DND-41 (cell line): Measurements from ENCODE around the gene VAC14.

Experiments used
- ATAC-seq: fragments of 200-7000 bp; cut with Tn5 transposase; 3 replicates; pipeline ENCODE4 v1.9.1; 2021; ENCODE audit warnings: low read depth; ENCODE audit not compliant: insufficient read depth
- DNase-seq: peaks from one replicate; pipeline ENCODE4 v3.0.0-alpha.2; 2020
- H2AFZ ChIP-seq: 2 replicates; pipeline ENCODE4 v1.6.0; 2012; ENCODE audit warnings: low read depth, low read length
- H3K27ac ChIP-seq: 2 replicates; pipeline ENCODE4 v1.5.1; 2012; ENCODE audit warnings: low read length, inconsistent platforms
- H3K27me3 ChIP-seq: fragments of 200-600 bp; sonication (generic); 2 replicates; pipeline ENCODE4 v1.6.0; 2012; ENCODE audit warnings: low read length, mild to moderate bottlenecking, inconsistent platforms; ENCODE audit not compliant: insufficient read depth, poor library complexity
- H3K36me3 ChIP-seq: 2 replicates; pipeline ENCODE4 v1.5.1; 2012; ENCODE audit warnings: low read length, inconsistent platforms; ENCODE audit not compliant: insufficient read depth
- H3K4me1 ChIP-seq: 2 replicates; pipeline ENCODE4 v1.5.1; 2012; ENCODE audit warnings: mild to moderate bottlenecking, low read length; ENCODE audit not compliant: insufficient read depth
- H3K4me2 ChIP-seq: 2 replicates; pipeline ENCODE4 v1.6.0; 2012; ENCODE audit warnings: mild to moderate bottlenecking, moderate library complexity, low read length, inconsistent platforms; ENCODE audit not compliant: insufficient read depth
- H3K4me3 ChIP-seq, 2 experiments: fragments of 200-600 bp in 1 of 2; shearing (Covaris generic) in 1 of 2; 2 replicates each; pipeline ENCODE4 v1.5.1; 2012 to 2016; ENCODE audit warnings: inconsistent platforms in 2 of 2, low read length in 2 of 2, mild to moderate bottlenecking in 2 of 2, low read depth in 1 of 2, moderate library complexity in 1 of 2
- H3K79me2 ChIP-seq: 2 replicates; pipeline ENCODE4 v1.6.0; 2012; ENCODE audit warnings: low read length, inconsistent platforms; ENCODE audit not compliant: insufficient read depth
- H3K9ac ChIP-seq: 2 replicates; pipeline ENCODE4 v1.6.0; 2012; ENCODE audit warnings: low read depth, mild to moderate bottlenecking, inconsistent platforms, low read length, moderate library complexity
- H3K9me3 ChIP-seq: 2 replicates; pipeline ENCODE4 v1.5.1; 2012; ENCODE audit warnings: low read length, moderate library complexity, mild to moderate bottlenecking, inconsistent platforms; ENCODE audit not compliant: insufficient read depth, severe bottlenecking
- H4K20me1 ChIP-seq: 2 replicates; pipeline ENCODE4 v1.6.0; 2012; ENCODE audit warnings: low read length; ENCODE audit not compliant: insufficient read depth
- EZH2 ChIP-seq: IDR thresholded peaks from 3 replicates; pipeline ENCODE4 v1.6.1; 2012; ENCODE audit warnings: borderline replicate concordance, low read depth, mild to moderate bottlenecking, moderate library complexity, low read length, inconsistent platforms; ENCODE audit not compliant: severe bottlenecking
- TF ChIP-seq, protein P1 (sequence below): IDR thresholded peaks from 2 replicates; pipeline ENCODE4 v1.5.1; 2012; ENCODE audit warnings: borderline replicate concordance, low read length, moderate library complexity, mild to moderate bottlenecking; ENCODE audit not compliant: poor library complexity, severe bottlenecking; ENCODE audit errors: extremely low read depth

VAC14 gene

DNA sequence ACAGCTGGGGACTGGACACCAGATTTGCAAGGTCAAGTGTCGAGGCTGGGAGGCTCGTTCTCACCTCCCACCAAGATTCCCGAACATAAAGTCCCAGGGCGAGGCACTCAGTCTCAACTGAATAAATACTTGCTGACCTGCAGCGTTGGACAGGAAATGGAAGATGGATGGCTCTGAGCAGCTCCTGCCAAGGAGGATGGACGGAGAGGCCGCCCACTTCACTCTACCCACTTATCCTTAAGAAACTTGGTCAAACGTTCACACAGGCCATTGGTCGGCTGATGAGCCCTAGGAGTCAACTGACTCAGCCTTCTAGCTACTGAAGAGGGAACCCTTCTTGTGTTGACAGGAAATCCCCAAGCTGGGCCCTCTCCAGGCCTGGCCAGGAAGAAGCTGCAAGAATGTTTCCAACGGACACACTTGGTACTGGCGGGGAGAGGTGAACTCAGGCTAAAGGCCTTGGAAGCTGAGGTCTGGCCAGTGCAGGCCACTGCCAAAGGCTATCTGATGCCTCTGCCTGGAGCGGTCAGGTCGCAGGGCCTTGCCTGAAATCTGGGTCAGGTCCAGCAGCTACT lies 50.0 kb downstream of the VAC14 start:
- no peak for TF ChIP-seq EZH2
- TF ChIP-seq, protein P1, sequence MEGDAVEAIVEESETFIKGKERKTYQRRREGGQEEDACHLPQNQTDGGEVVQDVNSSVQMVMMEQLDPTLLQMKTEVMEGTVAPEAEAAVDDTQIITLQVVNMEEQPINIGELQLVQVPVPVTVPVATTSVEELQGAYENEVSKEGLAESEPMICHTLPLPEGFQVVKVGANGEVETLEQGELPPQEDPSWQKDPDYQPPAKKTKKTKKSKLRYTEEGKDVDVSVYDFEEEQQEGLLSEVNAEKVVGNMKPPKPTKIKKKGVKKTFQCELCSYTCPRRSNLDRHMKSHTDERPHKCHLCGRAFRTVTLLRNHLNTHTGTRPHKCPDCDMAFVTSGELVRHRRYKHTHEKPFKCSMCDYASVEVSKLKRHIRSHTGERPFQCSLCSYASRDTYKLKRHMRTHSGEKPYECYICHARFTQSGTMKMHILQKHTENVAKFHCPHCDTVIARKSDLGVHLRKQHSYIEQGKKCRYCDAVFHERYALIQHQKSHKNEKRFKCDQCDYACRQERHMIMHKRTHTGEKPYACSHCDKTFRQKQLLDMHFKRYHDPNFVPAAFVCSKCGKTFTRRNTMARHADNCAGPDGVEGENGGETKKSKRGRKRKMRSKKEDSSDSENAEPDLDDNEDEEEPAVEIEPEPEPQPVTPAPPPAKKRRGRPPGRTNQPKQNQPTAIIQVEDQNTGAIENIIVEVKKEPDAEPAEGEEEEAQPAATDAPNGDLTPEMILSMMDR, result no peak
- Histone ChIP-seq H3K36me3 (peaks cover 15% of the 10 kb centered on the region), H3K27me3 (no peaks in the 10 kb centered on the region), H3K79me2 (no peaks in the 10 kb centered on the region), H3K4me3 (no peak overlapping the region), H3K4me1 (no peaks in the 10 kb centered on the region), H3K9ac (no peak overlapping the region), H3K27ac (no peak overlapping the region), H3K9me3 (no peaks in the 10 kb centered on the region), H3K4me2 (no peak overlapping the region), H2AFZ (no peak overlapping the region), H4K20me1 (peaks cover 8% of the 10 kb centered on the region)
- ATAC-seq, result no peak
- DNase-seq, result no peak

DNA sequence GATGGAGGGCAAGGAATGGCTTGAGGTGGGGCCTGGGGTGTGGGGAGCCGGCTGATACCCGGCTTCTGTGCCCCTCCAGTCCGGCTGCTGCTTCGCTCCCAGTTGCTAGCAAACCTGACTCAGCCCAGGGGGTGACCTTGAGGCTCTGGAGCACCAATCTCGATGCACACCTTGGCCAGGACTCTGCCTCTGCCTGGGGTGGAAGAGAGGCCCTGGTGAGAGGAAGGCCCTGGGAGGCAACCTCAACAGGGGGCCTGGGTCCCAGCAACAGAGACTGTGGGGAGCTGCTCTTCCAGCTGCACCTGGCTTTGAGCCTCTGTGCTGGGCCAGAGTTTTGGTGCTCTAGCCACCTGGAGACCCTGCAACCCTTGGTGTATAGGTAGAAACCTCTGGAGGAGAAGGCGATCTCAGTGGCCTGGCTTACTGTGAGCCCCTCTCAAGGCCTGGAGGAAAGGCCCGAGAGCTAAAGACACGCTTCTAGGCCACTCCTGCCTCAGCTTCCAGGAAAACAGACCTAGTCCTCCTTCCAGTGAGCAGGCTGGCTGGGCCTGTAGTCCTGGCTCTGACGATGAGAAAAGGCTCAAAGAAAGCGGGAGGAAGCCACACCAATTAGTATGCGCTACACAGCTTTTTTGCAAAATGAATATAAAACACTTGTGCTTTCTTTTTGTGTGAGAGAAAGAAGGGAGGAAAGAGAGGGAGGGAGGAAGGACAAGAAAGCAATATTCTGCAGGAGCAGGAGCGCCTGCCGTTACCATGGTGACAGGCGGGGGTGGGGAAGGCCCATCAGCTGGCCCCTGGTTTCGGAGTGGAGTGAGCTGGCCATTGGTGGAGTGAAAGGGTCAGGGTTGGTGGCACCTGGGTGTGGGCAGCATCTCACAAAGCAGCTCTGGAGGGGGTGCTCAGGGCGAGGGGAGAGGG lies 51.0 kb downstream of the VAC14 start:
- ATAC-seq (no peak), DNase-seq (no peak)
- peaks cover 10% of the 10 kb centered on the region for H4K20me1 ChIP-seq
- no peaks in the 10 kb centered on the region for H3K9me3 ChIP-seq
- H3K4me1 ChIP-seq, result no peaks in the 10 kb centered on the region
- no peak overlapping the region for H3K4me2 ChIP-seq
- no peak overlapping the region for H3K9ac ChIP-seq
- H3K79me2 ChIP-seq, result no peaks in the 10 kb centered on the region
- peaks cover 18% of the 10 kb centered on the region for H3K36me3 ChIP-seq
- H3K27ac ChIP-seq, result no peak overlapping the region
- no peaks in the 10 kb centered on the region for H3K27me3 ChIP-seq
- H3K4me3 ChIP-seq, result no peak overlapping the region
- no peak overlapping the region for H2AFZ ChIP-seq
- TF ChIP-seq EZH2, result no peak
- TF ChIP-seq, protein P1, result no peak

DNA sequence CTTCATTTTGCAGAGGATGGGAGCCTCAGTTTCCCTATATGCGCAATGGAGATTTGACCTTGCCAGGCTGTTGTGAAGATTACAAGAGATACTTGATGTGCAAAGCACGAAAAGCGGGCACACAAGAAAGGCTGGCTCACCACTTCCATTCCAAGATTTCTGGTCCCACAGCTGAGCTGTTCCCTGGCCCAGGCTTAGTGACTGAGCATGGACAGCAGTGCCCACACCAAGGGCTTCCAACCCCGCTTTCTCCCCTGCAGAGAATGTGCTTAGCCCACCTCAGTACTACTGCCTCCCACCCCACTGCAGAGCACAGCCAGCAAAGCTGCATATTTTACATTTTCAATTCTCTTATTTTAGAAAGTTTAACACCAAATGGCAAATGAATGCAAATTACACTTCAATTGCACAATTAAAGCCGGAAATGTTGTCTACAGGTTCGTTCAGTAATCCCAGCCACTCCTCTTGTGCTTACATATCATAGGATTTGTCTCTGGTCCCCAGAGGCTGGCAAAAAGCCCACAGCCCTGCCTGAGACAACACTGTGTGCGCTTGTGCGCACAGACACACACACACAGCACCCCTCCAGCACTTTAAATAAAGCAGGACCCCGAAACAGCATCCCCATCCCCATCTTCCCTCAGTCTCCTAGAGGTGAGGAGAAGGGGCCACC lies 51.8 kb downstream of the VAC14 start:
- no peak overlapping the region for H3K27ac ChIP-seq

More for the DNA sequence above, 51.8 kb downstream of the VAC14 start:
- no peak overlapping the region for H3K4me2 ChIP-seq
- H3K9me3 ChIP-seq, result no peaks in the 10 kb centered on the region
- peaks cover 9% of the 10 kb centered on the region for H4K20me1 ChIP-seq
- H3K4me1 ChIP-seq, result no peaks in the 10 kb centered on the region
- TF ChIP-seq EZH2, result no peak
- TF ChIP-seq, protein P1, result no peak
- no peak overlapping the region for H3K4me3 ChIP-seq
- H3K9ac ChIP-seq, result no peak overlapping the region
- H3K27me3 ChIP-seq, result no peaks in the 10 kb centered on the region
- H3K79me2 ChIP-seq, result no peaks in the 10 kb centered on the region
- H3K36me3 ChIP-seq, result peaks cover 26% of the 10 kb centered on the region
- no peak for ATAC-seq
- no peak for DNase-seq
- H2AFZ ChIP-seq, result no peak overlapping the region
